Measurements from ENCODE around the gene TYW5.

Gene TYW5

DNA sequence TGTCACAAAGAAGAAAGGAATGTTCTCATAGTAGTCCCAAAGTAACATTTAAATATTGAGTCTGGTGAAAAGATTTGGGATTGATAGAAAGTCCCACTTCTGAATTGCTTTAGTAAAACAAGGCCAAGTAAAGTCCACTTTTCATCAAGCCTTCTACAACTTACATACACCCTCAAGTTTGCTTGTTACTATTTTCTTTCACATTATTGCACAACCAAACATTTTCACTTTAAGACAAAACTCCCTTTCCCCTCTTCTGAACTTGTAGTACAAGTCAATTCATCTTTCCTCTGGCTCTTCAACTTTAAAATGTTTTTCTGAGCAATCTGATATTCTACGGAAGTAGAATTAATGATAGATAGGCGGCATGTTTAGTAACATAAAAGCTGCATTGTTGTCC is 11.1 kb upstream of the TYW5 start:
- no peak for TF ChIP-seq CTCF (conservative IDR thresholded peaks at IDR 0.05; ENCODE audit: control insufficient read depth, insufficient read depth, low read depth, low read length)
- DNase-seq (ENCODE audit: low read depth), result no peak
- H3K4me3 ChIP-seq (ENCODE audit: control insufficient read depth, low read depth, low read length), result no peak overlapping the region

DNA sequence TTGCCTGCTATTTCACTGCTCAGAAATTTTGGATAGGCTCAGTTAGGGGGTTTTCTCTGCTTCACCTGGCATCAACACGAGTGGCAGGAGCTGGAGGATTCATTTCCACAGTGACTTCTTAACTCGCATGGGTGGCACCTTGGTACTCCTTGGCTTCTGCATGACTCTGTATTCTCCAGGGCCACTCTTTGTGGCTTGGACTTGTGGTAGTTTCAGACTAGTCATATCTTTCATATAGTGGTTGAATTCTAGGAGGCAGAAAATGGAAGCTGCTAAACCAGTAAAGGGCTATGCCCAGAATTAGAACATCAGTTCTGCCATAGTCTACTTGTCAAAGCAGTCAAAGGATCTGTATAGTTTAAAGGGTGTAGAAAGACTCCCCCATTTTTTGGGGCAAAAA is 6.9 kb upstream of the TYW5 start:
- no peak for DNase-seq (ENCODE audit: low read depth)
- no peak for TF ChIP-seq CTCF (conservative IDR thresholded peaks at IDR 0.05; ENCODE audit: control insufficient read depth, insufficient read depth, low read depth, low read length)
- H3K4me3 ChIP-seq (ENCODE audit: control insufficient read depth, low read depth, low read length), result no peak overlapping the region

DNA sequence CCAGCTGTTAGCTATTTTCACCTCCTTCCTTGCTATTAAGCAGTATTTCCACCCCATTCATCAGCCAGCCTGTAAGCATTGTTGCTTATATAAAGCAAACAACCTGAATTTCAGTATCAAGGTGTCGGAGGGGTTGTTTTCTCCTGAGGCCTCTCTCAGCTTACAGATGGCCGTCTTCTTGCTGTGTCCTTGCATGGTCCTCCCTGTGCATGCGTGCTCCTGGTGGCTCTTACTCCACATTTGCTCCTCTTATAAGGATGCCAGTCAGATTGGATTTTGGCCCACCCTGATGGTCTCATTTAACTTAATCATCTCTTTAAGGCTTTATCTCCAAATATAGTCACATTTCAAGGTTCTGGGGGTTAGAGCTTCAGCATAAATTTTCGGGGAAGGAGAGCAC is 2.7 kb upstream of the TYW5 start:
- no peak for TF ChIP-seq CTCF (conservative IDR thresholded peaks at IDR 0.05; ENCODE audit: control insufficient read depth, insufficient read depth, low read depth, low read length)
- no peak for DNase-seq (ENCODE audit: low read depth)
- no peak overlapping the region for H3K4me3 ChIP-seq (ENCODE audit: control insufficient read depth, low read depth, low read length)

DNA sequence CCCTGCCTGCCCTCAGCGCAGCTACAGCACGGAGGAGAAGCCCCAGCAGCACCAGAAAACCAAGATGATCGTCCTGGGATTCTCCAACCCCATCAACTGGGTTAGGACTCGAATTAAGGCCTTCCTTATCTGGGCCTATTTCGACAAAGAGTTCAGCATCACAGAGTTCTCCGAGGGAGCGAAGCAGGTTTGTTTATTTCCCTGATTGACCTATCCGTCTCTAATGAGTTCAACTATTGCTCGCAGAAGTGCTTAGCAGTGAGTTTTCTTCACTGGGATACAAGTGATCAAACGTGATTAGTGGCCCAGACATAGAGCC is 730 bp upstream of the TYW5 start:
- H3K4me3 ChIP-seq (ENCODE audit: control insufficient read depth, low read depth, low read length), result peak overlapping the region; percentile 81
- DNase-seq (ENCODE audit: low read depth), result no peak
- TF ChIP-seq CTCF (conservative IDR thresholded peaks at IDR 0.05; ENCODE audit: control insufficient read depth, insufficient read depth, low read depth, low read length), result no peak

DNA sequence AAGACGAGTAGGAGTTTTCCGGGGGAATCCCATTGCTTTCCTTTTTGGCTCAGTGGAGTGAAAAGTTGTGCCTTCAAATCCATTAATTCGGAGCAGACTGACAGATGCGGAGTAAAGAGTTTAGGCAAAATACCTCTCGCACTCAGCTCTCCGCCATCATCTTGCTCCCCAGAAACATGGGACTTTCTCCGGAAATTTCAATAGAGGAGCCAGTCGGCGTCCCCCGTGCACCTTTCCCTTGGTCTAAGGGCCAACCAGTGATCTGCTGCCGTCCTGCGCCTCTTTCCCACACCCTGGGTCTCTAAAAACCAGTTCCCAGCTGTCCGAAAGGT is 318 bp downstream of the TYW5 start:
- TF ChIP-seq CTCF (conservative IDR thresholded peaks at IDR 0.05; ENCODE audit: control insufficient read depth, insufficient read depth, low read depth, low read length), result no peak
- peak overlapping the region; percentile 81 for H3K4me3 ChIP-seq (ENCODE audit: control insufficient read depth, low read depth, low read length)
- no peak for DNase-seq (ENCODE audit: low read depth)

DNA sequence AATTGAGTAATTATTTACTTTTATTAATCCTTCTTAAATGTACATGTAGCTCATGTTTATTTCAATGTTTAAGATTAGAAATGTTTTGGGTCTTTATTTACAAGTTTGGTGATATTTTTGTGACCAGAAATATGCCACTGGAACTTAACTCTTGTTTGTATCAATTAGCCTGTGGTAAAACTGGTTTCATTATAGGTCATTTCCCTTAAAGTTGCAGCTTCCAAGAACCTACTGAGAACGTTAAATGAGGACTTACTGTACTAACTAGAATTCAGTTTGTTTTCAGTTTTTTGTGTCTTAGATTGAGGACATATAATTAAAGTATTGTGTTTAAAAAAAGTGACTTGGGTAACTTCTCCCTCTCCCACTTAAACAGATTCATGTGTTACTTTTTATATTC is 4.3 kb downstream of the TYW5 start:
- TF ChIP-seq CTCF (conservative IDR thresholded peaks at IDR 0.05; ENCODE audit: control insufficient read depth, insufficient read depth, low read depth, low read length), result no peak
- no peak overlapping the region for H3K4me3 ChIP-seq (ENCODE audit: control insufficient read depth, low read depth, low read length)
- DNase-seq (ENCODE audit: low read depth), result no peak

DNA sequence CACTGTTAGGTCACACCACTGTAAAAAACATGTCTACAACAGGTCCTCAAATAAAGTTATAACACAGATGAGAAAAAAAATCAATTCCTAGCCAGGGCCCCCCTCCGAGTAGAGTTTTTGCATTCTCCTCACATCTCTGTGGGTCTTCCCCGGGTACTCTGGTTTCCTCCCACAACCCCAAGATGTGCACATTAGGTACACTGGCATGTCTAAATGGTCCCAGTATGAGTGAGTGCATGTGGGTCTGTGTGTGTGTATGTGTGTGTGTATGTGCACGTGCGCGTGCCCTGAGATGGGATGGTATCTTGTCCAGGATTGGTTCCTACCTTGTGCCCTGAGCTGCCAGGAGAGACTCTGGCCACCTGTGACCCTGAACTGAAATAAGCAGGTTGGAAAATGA is 4.9 kb downstream of the TYW5 start:
- no peak for TF ChIP-seq CTCF (conservative IDR thresholded peaks at IDR 0.05; ENCODE audit: control insufficient read depth, insufficient read depth, low read depth, low read length)
- H3K4me3 ChIP-seq (ENCODE audit: control insufficient read depth, low read depth, low read length), result no peak overlapping the region
- no peak for DNase-seq (ENCODE audit: low read depth)

Measured in fibroblast of mammary gland (primary cell).